Measurements from ENCODE around the gene RHOF. TPM values are rescaled to one million over a fixed set of nuclear protein-coding genes. Genes with fewer than 3 reads are reported as not detected.
A peak's percentile ranks its signal among the peaks of the same experiment; 100 is the strongest.

Gene RHOF
- total and polyA plus RNA-seq, 8 donors: 2.8 to 12.6 (median 4.9) TPM

DNA sequence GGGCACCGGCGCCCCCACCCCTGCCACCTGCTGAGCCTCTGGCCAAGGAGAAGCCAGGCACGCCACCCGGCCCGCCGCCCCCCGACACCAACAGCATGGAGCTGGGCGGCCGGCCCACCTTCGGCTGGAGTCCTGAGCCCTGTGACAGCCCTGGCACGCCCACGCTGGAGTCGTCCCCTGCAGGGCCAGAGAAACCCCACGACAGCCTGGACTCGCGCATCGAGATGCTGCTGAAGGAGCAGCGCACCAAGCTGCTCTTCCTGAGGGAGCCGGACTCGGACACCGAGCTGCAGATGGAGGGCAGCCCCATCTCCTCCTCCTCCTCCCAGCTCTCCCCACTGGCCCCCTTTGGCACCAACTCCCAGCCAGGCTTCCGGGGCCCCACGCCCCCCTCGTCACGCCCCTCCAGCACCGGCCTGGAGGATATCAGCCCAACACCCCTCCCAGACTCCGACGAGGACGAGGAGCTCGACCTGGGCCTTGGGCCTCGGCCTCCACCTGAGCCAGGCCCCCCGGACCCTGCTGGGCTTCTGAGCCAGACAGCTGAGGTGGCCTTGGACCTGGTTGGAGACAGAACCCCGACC is 16.8 kb upstream of the RHOF start:
- Histone ChIP-seq H3K4me3 (no peak overlapping the region), H3K27ac (no peak overlapping the region), H3K9me3 (no peaks in the 10 kb centered on the region), H3K36me3 (peaks cover 4 to 32% (median 20%) of the 10 kb centered on the region in 3 donors), H3K27me3 (no peaks in the 10 kb centered on the region), H3K4me1 (peaks cover 0 to 38% (median 12%) of the 10 kb centered on the region in 3 donors)
- DNase-seq (peak in 3 of 6 donors; percentile 26 to 80 (median 60)), ATAC-seq (no peak), FAIRE-seq (no peak)
- intact Hi-C loops (cut with DNase I): no loop called here
- 75 to 80% methylated on average over 22 to 33 of the region's 33 CpGs for WGBS, 2 donors
- TF ChIP-seq, protein P1, sequence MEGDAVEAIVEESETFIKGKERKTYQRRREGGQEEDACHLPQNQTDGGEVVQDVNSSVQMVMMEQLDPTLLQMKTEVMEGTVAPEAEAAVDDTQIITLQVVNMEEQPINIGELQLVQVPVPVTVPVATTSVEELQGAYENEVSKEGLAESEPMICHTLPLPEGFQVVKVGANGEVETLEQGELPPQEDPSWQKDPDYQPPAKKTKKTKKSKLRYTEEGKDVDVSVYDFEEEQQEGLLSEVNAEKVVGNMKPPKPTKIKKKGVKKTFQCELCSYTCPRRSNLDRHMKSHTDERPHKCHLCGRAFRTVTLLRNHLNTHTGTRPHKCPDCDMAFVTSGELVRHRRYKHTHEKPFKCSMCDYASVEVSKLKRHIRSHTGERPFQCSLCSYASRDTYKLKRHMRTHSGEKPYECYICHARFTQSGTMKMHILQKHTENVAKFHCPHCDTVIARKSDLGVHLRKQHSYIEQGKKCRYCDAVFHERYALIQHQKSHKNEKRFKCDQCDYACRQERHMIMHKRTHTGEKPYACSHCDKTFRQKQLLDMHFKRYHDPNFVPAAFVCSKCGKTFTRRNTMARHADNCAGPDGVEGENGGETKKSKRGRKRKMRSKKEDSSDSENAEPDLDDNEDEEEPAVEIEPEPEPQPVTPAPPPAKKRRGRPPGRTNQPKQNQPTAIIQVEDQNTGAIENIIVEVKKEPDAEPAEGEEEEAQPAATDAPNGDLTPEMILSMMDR (IDR thresholded peaks at IDR 0.05): no peak

DNA sequence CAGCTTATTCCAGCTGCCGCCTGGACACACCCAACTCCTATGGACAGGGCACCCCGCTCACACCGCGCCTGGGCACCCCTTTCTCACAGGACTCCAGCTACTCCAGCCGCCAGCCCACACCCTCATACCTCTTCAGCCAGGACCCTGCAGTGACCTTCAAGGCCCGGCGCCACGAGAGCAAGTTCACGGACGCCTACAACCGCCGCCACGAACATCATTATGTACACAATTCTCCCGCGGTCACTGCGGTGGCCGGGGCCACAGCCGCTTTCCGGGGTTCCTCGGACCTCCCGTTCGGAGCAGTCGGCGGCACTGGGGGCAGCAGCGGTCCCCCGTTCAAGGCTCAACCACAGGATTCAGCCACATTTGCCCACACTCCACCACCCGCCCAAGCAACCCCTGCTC is 16.2 kb upstream of the RHOF start:
- peak in 4 of 6 donors; percentile 18 to 69 (median 39) for DNase-seq
- no peak for ATAC-seq
- intact Hi-C loops (cut with DNase I): no loop called here
- Histone ChIP-seq H3K9me3 (no peaks in the 10 kb centered on the region), H3K36me3 (peaks cover 0 to 26% (median 20%) of the 10 kb centered on the region in 3 donors), H3K27ac (no peak overlapping the region), H3K4me1 (peaks cover 0 to 38% (median 12%) of the 10 kb centered on the region in 3 donors), H3K4me3 (no peak overlapping the region), H3K27me3 (no peaks in the 10 kb centered on the region)
- WGBS, 2 donors: 78 to 81% methylated on average over 27 of the region's 27 CpGs
- FAIRE-seq: no peak
- TF ChIP-seq, protein P1 (IDR thresholded peaks at IDR 0.05): no peak

DNA sequence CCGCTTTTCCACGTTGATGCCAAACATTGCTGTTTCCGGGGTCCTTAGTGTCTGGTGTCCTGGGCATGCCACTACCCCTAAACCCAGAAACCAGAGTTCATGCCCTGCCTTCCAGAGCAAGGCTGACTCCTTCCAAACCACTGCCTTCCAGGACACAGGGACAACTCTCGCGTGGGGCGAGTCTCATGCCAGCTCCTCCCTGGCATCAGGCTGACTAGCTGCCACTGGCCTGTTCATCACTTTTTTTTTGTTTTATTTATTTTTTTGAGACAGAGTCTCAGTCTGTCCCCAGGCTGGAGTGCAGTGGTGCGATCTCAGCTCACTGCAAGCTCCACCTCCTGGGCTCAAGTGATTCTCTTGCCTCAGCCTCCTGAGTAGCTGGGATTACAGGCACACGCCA is 15.1 kb upstream of the RHOF start:
- no peak for FAIRE-seq
- TF ChIP-seq, protein P1 (IDR thresholded peaks at IDR 0.05): no peak
- intact Hi-C loops (cut with DNase I): no loop called here

DNA sequence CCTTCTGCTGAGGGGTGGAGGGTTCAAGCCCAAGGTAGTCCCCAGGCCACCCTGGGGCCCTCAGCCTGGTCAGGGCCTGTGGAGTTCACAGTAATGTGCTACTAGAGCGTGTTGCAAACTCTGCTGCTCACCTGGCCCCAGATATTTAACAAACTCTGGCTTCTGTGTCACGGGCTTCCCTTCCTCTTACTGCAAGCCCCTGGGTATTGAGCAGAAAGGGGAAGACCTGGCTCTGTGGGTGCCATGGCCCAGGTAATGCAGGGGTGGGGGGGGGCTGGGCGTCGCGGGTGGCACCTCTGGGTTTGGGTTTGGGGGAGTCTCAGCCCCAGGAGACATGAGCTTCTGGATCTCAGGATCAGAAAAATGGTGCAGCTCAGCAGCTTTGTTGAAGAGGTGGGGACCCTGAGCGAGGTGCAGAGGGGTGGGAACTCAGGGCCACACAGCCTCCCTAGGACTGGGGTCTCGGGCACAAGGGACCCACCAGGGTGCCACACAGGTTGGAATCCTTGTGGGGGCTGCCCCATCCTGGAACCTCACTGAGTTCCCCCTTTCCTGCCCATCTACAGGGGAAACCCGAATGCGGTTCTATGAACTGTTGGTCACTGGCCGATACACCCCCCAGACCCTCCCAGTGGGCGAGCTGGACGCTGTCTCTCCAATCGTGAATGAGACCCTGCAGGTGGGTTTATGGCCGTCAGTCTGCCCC is 14.3 kb upstream of the RHOF start:
- FAIRE-seq (no peak), ATAC-seq (no peak), DNase-seq (peak in 2 of 6 donors; percentile 6 to 41)
- WGBS, 2 donors: 72 to 74% methylated on average over 14 of the region's 14 CpGs
- Histone ChIP-seq H3K9me3 (no peaks in the 10 kb centered on the region), H3K4me1 (peaks cover 0 to 28% (median 4%) of the 10 kb centered on the region in 3 donors), H3K27me3 (no peaks in the 10 kb centered on the region), H3K4me3 (no peak overlapping the region), H3K36me3 (peaks cover 0 to 26% (median 20%) of the 10 kb centered on the region in 3 donors), H3K27ac (peak overlapping the region in 1 of 4 donors; percentile 28)
- TF ChIP-seq, protein P1 (IDR thresholded peaks at IDR 0.05): no peak
- intact Hi-C loops (cut with DNase I): no loop called here

More for the DNA sequence above, 15.1 kb upstream of the RHOF start:
- no peaks in the 10 kb centered on the region for H3K27me3 ChIP-seq
- peaks cover 0 to 37% (median 10%) of the 10 kb centered on the region in 3 donors for H3K4me1 ChIP-seq
- peak in 2 of 6 donors; percentile 6 to 38 for DNase-seq
- H3K36me3 ChIP-seq: peaks cover 0 to 26% (median 20%) of the 10 kb centered on the region in 3 donors
- H3K9me3 ChIP-seq: no peaks in the 10 kb centered on the region
- H3K27ac ChIP-seq: no peak overlapping the region
- no peak overlapping the region for H3K4me3 ChIP-seq
- 89 to 90% methylated on average over 8 of the region's 8 CpGs for WGBS, 2 donors
- ATAC-seq: no peak

Data from pancreas (tissue), 10 donors.